HepG2 (cell line): ENCODE measurements around the gene GCDH. TPM values are rescaled to one million over a fixed set of nuclear protein-coding genes. Genes with fewer than 3 reads are reported as not detected.

Experiments
- ATAC-seq: fragments of 200-7000 bp; cut with Tn5 transposase; 3 replicates; pipeline ENCODE4 v1.9.1; 2020; ENCODE audit warnings: mild to moderate bottlenecking, moderate library complexity
- BruUV-seq: library from RNA; stranded (reverse); fragments of 400-500 nt; replicated peaks from 2 replicates; lab custom pipeline; 2021; lab: Mats Ljungman, UMichigan
- CTCF ChIA-PET: fragments of 300-600 bp; formaldehyde crosslinking; extraction: SDS; loops from one replicate; lab custom pipeline; 2021; ENCODE audit warnings: low total read pairs, inconsistent platforms, low intra/inter-chr PET ratio; lab: Yijun Ruan, JAX
- POLR2A ChIA-PET: fragments of 350-600 bp; sonication (Branson Sonifier 250); formaldehyde crosslinking; loops from one replicate; lab custom pipeline; 2020; ENCODE audit warnings: antibody characterized with exemption, inconsistent platforms; lab: Yijun Ruan, JAX
- DNase-seq: peaks from one replicate; pipeline ENCODE4 v3.0.0-alpha.2; 2015; ENCODE audit warnings: low spot score
- FAIRE-seq: peaks from 3 replicates; lab custom pipeline; 2011; peaks lifted over from hg19 to GRCh38; lab: Jason Lieb, UNC
- H2AFZ ChIP-seq: one replicate; pipeline ENCODE4 v1.6.1; 2011; ENCODE audit warnings: low read length, inconsistent platforms
- H3K27ac ChIP-seq: fragments of 300-600 bp; 3 replicates; pipeline ENCODE4 v1.8.0; 2011; ENCODE audit warnings: mixed run types, mild to moderate bottlenecking, mixed read lengths, low read length, inconsistent platforms; ENCODE audit not compliant: insufficient read depth; ENCODE audit errors: extremely low read length
- H3K27me3 ChIP-seq, 2 experiments: fragments of 200-600 bp in 1 of 2; 2 replicates in 1 of 2; 3 replicates in 1 of 2; pipeline versions ENCODE4 v1.6.0 to v1.8.0; 2011; ENCODE audit warnings: low read length in 2 of 2, mild to moderate bottlenecking in 2 of 2, moderate library complexity in 2 of 2, inconsistent platforms in 1 of 2; ENCODE audit not compliant: insufficient read depth in 2 of 2, control insufficient read depth in 1 of 2
- H3K36me3 ChIP-seq, 2 experiments: fragments of 200-600 bp in 1 of 2; replicated peaks in 1 of 2; 2 replicates in 1 of 2; 3 replicates in 1 of 2; pipeline versions ENCODE4 v1.5.1 to v1.8.0; 2011; ENCODE audit warnings: low read length in 2 of 2, inconsistent platforms in 1 of 2; ENCODE audit not compliant: insufficient read depth in 2 of 2, control insufficient read depth in 1 of 2
- H3K4me1 ChIP-seq: 2 replicates; pipeline ENCODE4 v1.5.1; 2012; ENCODE audit warnings: low read length, inconsistent platforms; ENCODE audit not compliant: insufficient read depth
- H3K4me2 ChIP-seq: 2 replicates; pipeline ENCODE4 v1.6.0; 2011; ENCODE audit warnings: low read depth, low read length, inconsistent platforms
- H3K4me3 ChIP-seq, 3 experiments: fragments of 200-600 bp in 1 of 3; sonication (generic), shearing (Covaris generic) in 1 of 3; replicated peaks in 1 of 3; 2 replicates each; pipeline ENCODE4 v1.5.1; 2011 to 2016; ENCODE audit warnings: low read length in 3 of 3, inconsistent platforms in 2 of 3, low read depth in 2 of 3, mild to moderate bottlenecking in 2 of 3, control low read depth in 1 of 3, mixed read lengths in 1 of 3; ENCODE audit not compliant: insufficient read depth in 1 of 3
- H3K79me2 ChIP-seq: one replicate; pipeline ENCODE4 v1.6.1; 2011; ENCODE audit warnings: low read length, inconsistent platforms; ENCODE audit not compliant: insufficient read depth
- H3K9ac ChIP-seq: 2 replicates; pipeline ENCODE4 v1.6.0; 2011; ENCODE audit warnings: mild to moderate bottlenecking, low read depth, low read length, inconsistent platforms; ENCODE audit not compliant: insufficient read depth
- H3K9me3 ChIP-seq: 2 replicates; pipeline ENCODE4 v1.5.1; 2012; ENCODE audit warnings: mild to moderate bottlenecking, low read length
- H4K20me1 ChIP-seq: 2 replicates; pipeline ENCODE4 v1.6.0; 2011; ENCODE audit warnings: inconsistent platforms, mild to moderate bottlenecking, low read length, moderate library complexity; ENCODE audit not compliant: insufficient read depth
- BCL6 ChIP-seq: IDR thresholded peaks from 2 replicates; pipeline ENCODE4 v1.6.1; 2016; ENCODE audit warnings: missing genetic modification reagents, missing compliant biosample characterization
- FOSL2 ChIP-seq: sonication (generic); formaldehyde crosslinking; IDR thresholded peaks from 2 replicates; pipeline ENCODE4 v1.4.0; 2020; ENCODE audit warnings: missing genetic modification reagents
- KLF15 ChIP-seq: sonication (generic); formaldehyde crosslinking; IDR thresholded peaks from 2 replicates; pipeline ENCODE4 v1.8.1; 2023; ENCODE audit warnings: borderline replicate concordance, mild to moderate bottlenecking, inconsistent platforms, missing genetic modification reagents, mixed read lengths
- NAIF1 ChIP-seq: sonication (generic); formaldehyde crosslinking; IDR thresholded peaks from 2 replicates; pipeline ENCODE4 v1.5.0; 2020; ENCODE audit warnings: mild to moderate bottlenecking, missing genetic modification reagents, borderline replicate concordance
- RNF2 ChIP-seq: fragments of 450-650 bp; conservative IDR thresholded peaks from 2 replicates; pipeline ENCODE4 v1.6.1; 2016; ENCODE audit warnings: low read depth
- ZNF646 ChIP-seq: sonication (generic); formaldehyde crosslinking; IDR thresholded peaks from 2 replicates; pipeline ENCODE4 v1.9.0; 2021; ENCODE audit warnings: mild to moderate bottlenecking, missing genetic modification reagents
- ZNF83 ChIP-seq: sonication (generic); formaldehyde crosslinking; IDR thresholded peaks from 2 replicates; pipeline ENCODE4 v1.4.0; 2020; ENCODE audit warnings: missing genetic modification reagents, mild to moderate bottlenecking, borderline replicate concordance
- WGBS: methylation state at CpG from one replicate; pipeline ENCODE4 v1.1.6; 2017; ENCODE audit warnings: low lambda C conversion rate; 5-methylcytosine and 5-hydroxymethylcytosine counted together
- in situ Hi-C: cut with HindIII; loops from 2 replicates; pipeline ENCODE4 v1.10.0; 2017; ENCODE audit warnings: low pct_unique_long_range_greater_than_20kb; ENCODE audit not compliant: extremely low pct_ligation_motif_present
- intact Hi-C: fragments of 100-400 bp; cut with micrococcal nuclease; formaldehyde crosslinking; loops from one replicate; pipeline ENCODE4 v1.10.0; 2022; ENCODE audit not compliant: unreplicated experiment
- polyA plus RNA-seq, 8 experiments: library from polyadenylated mRNA; depleted of rRNA in 3 of 8; stranded (reverse) in 7 of 8; unstranded in 1 of 8; fragments of >200 nt; fragmentation: Illumina TruSeq in 4 of 8; extraction: Trizol in 4 of 8; gene quantifications; 2 replicates each; pipeline versions ENCODE4 v1.2.1 to v1.2.3, GENCODE V29; 2011 to 2016; ENCODE audit warnings: low read depth in 4 of 8, missing spikeins in 1 of 8, mixed read lengths in 1 of 8; ENCODE audit not compliant: insufficient read depth in 1 of 8
- total RNA-seq, 5 experiments: library from RNA; depleted of rRNA; stranded (reverse); fragments of >200 nt; fragmentation: Illumina TruSeq; extraction: Trizol; gene quantifications; 2 replicates each; pipeline ENCODE4 v1.2.3, GENCODE V29; 2016; ENCODE audit warnings: low read depth in 1 of 5

GCDH gene
- total and polyA plus RNA-seq, 2 of the 13 experiments (the other 11 are each of a cell fraction or from before 2014, with no cell fraction given), result 15.1 to 38.0 TPM

DNA sequence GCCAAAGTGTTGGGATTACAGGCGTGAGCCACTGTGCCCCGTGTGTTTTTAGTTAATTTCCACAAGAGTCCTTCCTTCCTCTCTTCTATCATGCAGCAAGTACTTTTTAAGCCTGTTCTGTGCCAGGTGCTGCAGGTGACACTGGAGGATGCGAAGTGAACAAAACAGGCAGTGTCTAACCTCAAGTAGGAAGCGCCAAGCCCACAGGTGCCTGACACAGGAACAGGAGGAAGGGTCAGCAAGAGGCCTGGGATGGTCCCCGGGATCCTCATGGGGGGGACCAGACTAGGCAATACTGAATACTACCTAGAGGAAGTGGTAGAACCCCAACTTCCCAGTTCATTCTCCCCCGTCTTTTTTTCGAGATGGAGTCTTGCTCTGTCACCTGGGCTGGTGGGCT lies 45.6 kb downstream of the GCDH start:
- POLR2A ChIA-PET, result interaction anchor here (0.5 to 1.5 kb wide), 2 partner anchors 10 to 212 kb away, joined by 4 to 16 read pairs; no protein-coding TSS in a partner anchor
- ATAC-seq, result no peak
- H3K79me2 ChIP-seq, result peaks cover 45% of the 10 kb centered on the region

More for the DNA sequence above, 45.6 kb downstream of the GCDH start:
- no peak for TF ChIP-seq ZNF83
- TF ChIP-seq BCL6, result no peak
- no peak for TF ChIP-seq FOSL2 (CRISPR knock-in tag)
- TF ChIP-seq NAIF1, result no peak
- TF ChIP-seq KLF15 (CRISPR knock-in tag), result no peak
- no peak for TF ChIP-seq RNF2
- TF ChIP-seq ZNF646 (CRISPR knock-in tag), result no peak
- Histone ChIP-seq H3K4me1 (peaks cover 49% of the 10 kb centered on the region), H3K36me3 (peaks cover 8 to 18% of the 10 kb centered on the region in 2 experiments; a peak in 4 of 5 replicates), H3K27ac (no peak overlapping the region), H3K4me2 (no peak overlapping the region), H3K27me3 (peaks cover 0 to 5% of the 10 kb centered on the region in 2 experiments; a peak in 1 of 5 replicates), H4K20me1 (peaks cover 16% of the 10 kb centered on the region), H3K9me3 (no peaks in the 10 kb centered on the region), H2AFZ (no peak overlapping the region), H3K4me3 (no peak overlapping the region), H3K9ac (no peak overlapping the region)
- 83% methylated on average over 7 of the region's 7 CpGs for WGBS
- intact Hi-C loops (no loop called here), in situ Hi-C loops (no loop called here)
- DNase-seq (no peak), FAIRE-seq (no peak)
- BruUV-seq, result no TSS peak
- CTCF ChIA-PET, result no interaction called here
